ENCODE measurements around the gene IL34.

DNA sequence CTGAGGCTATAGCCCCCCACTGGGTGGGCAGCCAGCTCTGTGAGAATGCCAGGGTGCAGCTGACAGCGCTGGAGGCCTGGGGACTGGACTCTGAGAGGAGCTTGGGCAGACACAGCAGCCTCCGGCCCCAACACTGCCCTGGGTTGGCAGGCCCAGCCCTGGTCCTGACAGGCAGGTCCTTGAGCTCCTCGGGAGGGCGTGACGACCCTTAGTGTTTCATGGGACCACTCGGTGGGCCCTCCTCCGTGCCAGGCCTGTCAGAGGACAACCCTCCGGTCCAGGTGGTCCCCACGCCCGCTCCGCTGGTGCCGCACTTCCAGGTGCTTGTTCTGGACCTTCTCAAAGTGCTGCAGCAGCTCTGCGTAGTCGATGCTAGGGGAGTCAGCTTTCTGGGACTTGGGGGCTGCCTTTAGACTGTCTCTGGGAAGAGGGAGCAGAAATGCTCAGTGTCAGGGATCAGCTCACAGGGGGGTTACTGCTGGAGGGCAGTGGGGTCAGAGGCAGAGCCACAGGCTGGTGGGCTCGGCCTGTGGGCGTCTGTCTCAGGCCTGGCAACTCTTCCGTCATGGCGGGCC lies 41.4 kb downstream of the IL34 start:
- TF ChIP-seq POLR2A (IDR thresholded peaks at IDR 0.05), result no peak
- TF ChIP-seq, protein P1, sequence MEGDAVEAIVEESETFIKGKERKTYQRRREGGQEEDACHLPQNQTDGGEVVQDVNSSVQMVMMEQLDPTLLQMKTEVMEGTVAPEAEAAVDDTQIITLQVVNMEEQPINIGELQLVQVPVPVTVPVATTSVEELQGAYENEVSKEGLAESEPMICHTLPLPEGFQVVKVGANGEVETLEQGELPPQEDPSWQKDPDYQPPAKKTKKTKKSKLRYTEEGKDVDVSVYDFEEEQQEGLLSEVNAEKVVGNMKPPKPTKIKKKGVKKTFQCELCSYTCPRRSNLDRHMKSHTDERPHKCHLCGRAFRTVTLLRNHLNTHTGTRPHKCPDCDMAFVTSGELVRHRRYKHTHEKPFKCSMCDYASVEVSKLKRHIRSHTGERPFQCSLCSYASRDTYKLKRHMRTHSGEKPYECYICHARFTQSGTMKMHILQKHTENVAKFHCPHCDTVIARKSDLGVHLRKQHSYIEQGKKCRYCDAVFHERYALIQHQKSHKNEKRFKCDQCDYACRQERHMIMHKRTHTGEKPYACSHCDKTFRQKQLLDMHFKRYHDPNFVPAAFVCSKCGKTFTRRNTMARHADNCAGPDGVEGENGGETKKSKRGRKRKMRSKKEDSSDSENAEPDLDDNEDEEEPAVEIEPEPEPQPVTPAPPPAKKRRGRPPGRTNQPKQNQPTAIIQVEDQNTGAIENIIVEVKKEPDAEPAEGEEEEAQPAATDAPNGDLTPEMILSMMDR (IDR thresholded peaks at IDR 0.05), result no peak

All from vagina (tissue), 2 donors.